HepG2 (cell line): Measurements from ENCODE around the gene ABHD17B. TPM values are rescaled to one million over a fixed set of nuclear protein-coding genes. Genes with fewer than 3 reads are reported as not detected.

ENCODE experiments used
- ATAC-seq: fragments of 200-7000 bp; cut with Tn5 transposase; 3 replicates; pipeline ENCODE4 v1.9.1; 2020; ENCODE audit warnings: mild to moderate bottlenecking, moderate library complexity
- BruUV-seq: library from RNA; stranded (reverse); fragments of 400-500 nt; replicated peaks from 2 replicates; lab custom pipeline; 2021; lab: Mats Ljungman, UMichigan
- CTCF ChIA-PET: fragments of 300-600 bp; formaldehyde crosslinking; extraction: SDS; loops from one replicate; lab custom pipeline; 2021; ENCODE audit warnings: low total read pairs, inconsistent platforms, low intra/inter-chr PET ratio; lab: Yijun Ruan, JAX
- POLR2A ChIA-PET: fragments of 350-600 bp; sonication (Branson Sonifier 250); formaldehyde crosslinking; loops from one replicate; lab custom pipeline; 2020; ENCODE audit warnings: antibody characterized with exemption, inconsistent platforms; lab: Yijun Ruan, JAX
- DNase-seq: peaks from one replicate; pipeline ENCODE4 v3.0.0-alpha.2; 2015; ENCODE audit warnings: low spot score
- FAIRE-seq: peaks from 3 replicates; lab custom pipeline; 2011; peaks lifted over from hg19 to GRCh38; lab: Jason Lieb, UNC
- H2AFZ ChIP-seq: one replicate; pipeline ENCODE4 v1.6.1; 2011; ENCODE audit warnings: low read length, inconsistent platforms
- H3K27ac ChIP-seq: fragments of 300-600 bp; 3 replicates; pipeline ENCODE4 v1.8.0; 2011; ENCODE audit warnings: mixed run types, mild to moderate bottlenecking, mixed read lengths, low read length, inconsistent platforms; ENCODE audit not compliant: insufficient read depth; ENCODE audit errors: extremely low read length
- H3K27me3 ChIP-seq, 2 experiments: fragments of 200-600 bp in 1 of 2; 2 replicates in 1 of 2; 3 replicates in 1 of 2; pipeline versions ENCODE4 v1.6.0 to v1.8.0; 2011; ENCODE audit warnings: low read length in 2 of 2, mild to moderate bottlenecking in 2 of 2, moderate library complexity in 2 of 2, inconsistent platforms in 1 of 2; ENCODE audit not compliant: insufficient read depth in 2 of 2, control insufficient read depth in 1 of 2
- H3K36me3 ChIP-seq, 2 experiments: fragments of 200-600 bp in 1 of 2; replicated peaks in 1 of 2; 2 replicates in 1 of 2; 3 replicates in 1 of 2; pipeline versions ENCODE4 v1.5.1 to v1.8.0; 2011; ENCODE audit warnings: low read length in 2 of 2, inconsistent platforms in 1 of 2; ENCODE audit not compliant: insufficient read depth in 2 of 2, control insufficient read depth in 1 of 2
- H3K4me1 ChIP-seq: 2 replicates; pipeline ENCODE4 v1.5.1; 2012; ENCODE audit warnings: low read length, inconsistent platforms; ENCODE audit not compliant: insufficient read depth
- H3K4me2 ChIP-seq: 2 replicates; pipeline ENCODE4 v1.6.0; 2011; ENCODE audit warnings: low read depth, low read length, inconsistent platforms
- H3K4me3 ChIP-seq, 3 experiments: fragments of 200-600 bp in 1 of 3; sonication (generic), shearing (Covaris generic) in 1 of 3; replicated peaks in 1 of 3; 2 replicates each; pipeline ENCODE4 v1.5.1; 2011 to 2016; ENCODE audit warnings: low read length in 3 of 3, inconsistent platforms in 2 of 3, low read depth in 2 of 3, mild to moderate bottlenecking in 2 of 3, control low read depth in 1 of 3, mixed read lengths in 1 of 3; ENCODE audit not compliant: insufficient read depth in 1 of 3
- H3K79me2 ChIP-seq: one replicate; pipeline ENCODE4 v1.6.1; 2011; ENCODE audit warnings: low read length, inconsistent platforms; ENCODE audit not compliant: insufficient read depth
- H3K9ac ChIP-seq: 2 replicates; pipeline ENCODE4 v1.6.0; 2011; ENCODE audit warnings: mild to moderate bottlenecking, low read depth, low read length, inconsistent platforms; ENCODE audit not compliant: insufficient read depth
- H3K9me3 ChIP-seq: 2 replicates; pipeline ENCODE4 v1.5.1; 2012; ENCODE audit warnings: mild to moderate bottlenecking, low read length
- H4K20me1 ChIP-seq: 2 replicates; pipeline ENCODE4 v1.6.0; 2011; ENCODE audit warnings: inconsistent platforms, mild to moderate bottlenecking, low read length, moderate library complexity; ENCODE audit not compliant: insufficient read depth
- HNRNPLL ChIP-seq: fragments of 200-400 bp; formaldehyde crosslinking; IDR thresholded peaks from 2 replicates; pipeline ENCODE4 v1.6.1; 2017; ENCODE audit warnings: mild to moderate bottlenecking, low read depth, low read length; ENCODE audit not compliant: poor library complexity, severe bottlenecking
- RFX3 ChIP-seq: IDR thresholded peaks from 2 replicates; pipeline ENCODE4 v1.6.1; 2016; ENCODE audit warnings: missing biosample characterization, missing genetic modification reagents
- SRF ChIP-seq: IDR thresholded peaks from 2 replicates; pipeline ENCODE4 v1.6.1; 2011; ENCODE audit warnings: mild to moderate bottlenecking, low read depth, low read length, moderate library complexity
- ZNF121 ChIP-seq: sonication (generic); formaldehyde crosslinking; IDR thresholded peaks from 2 replicates; pipeline ENCODE4 v1.5.0; 2020; ENCODE audit warnings: mild to moderate bottlenecking, missing genetic modification reagents
- ZNF138 ChIP-seq: sonication (generic); formaldehyde crosslinking; IDR thresholded peaks from 2 replicates; pipeline ENCODE4 v1.5.0; 2020; ENCODE audit warnings: mild to moderate bottlenecking, low read depth, missing genetic modification reagents
- ZNF703 ChIP-seq: sonication (generic); formaldehyde crosslinking; IDR thresholded peaks from 2 replicates; pipeline ENCODE4 v1.5.1; 2020; ENCODE audit warnings: missing genetic modification reagents, mild to moderate bottlenecking, moderate library complexity, borderline replicate concordance
- WGBS: methylation state at CpG from one replicate; pipeline ENCODE4 v1.1.6; 2017; ENCODE audit warnings: low lambda C conversion rate; 5-methylcytosine and 5-hydroxymethylcytosine counted together
- in situ Hi-C: cut with HindIII; loops from 2 replicates; pipeline ENCODE4 v1.10.0; 2017; ENCODE audit warnings: low pct_unique_long_range_greater_than_20kb; ENCODE audit not compliant: extremely low pct_ligation_motif_present
- intact Hi-C: fragments of 100-400 bp; cut with micrococcal nuclease; formaldehyde crosslinking; loops from one replicate; pipeline ENCODE4 v1.10.0; 2022; ENCODE audit not compliant: unreplicated experiment
- polyA plus RNA-seq, 8 experiments: library from polyadenylated mRNA; depleted of rRNA in 3 of 8; stranded (reverse) in 7 of 8; unstranded in 1 of 8; fragments of >200 nt; fragmentation: Illumina TruSeq in 4 of 8; extraction: Trizol in 4 of 8; gene quantifications; 2 replicates each; pipeline versions ENCODE4 v1.2.1 to v1.2.3, GENCODE V29; 2011 to 2016; ENCODE audit warnings: low read depth in 4 of 8, missing spikeins in 1 of 8, mixed read lengths in 1 of 8; ENCODE audit not compliant: insufficient read depth in 1 of 8
- total RNA-seq, 5 experiments: library from RNA; depleted of rRNA; stranded (reverse); fragments of >200 nt; fragmentation: Illumina TruSeq; extraction: Trizol; gene quantifications; 2 replicates each; pipeline ENCODE4 v1.2.3, GENCODE V29; 2016; ENCODE audit warnings: low read depth in 1 of 5

The ABHD17B gene
- total and polyA plus RNA-seq, 2 of the 13 experiments (the other 11 are each of a cell fraction or from before 2014, with no cell fraction given), result 11.3 to 22.0 TPM

- Histone ChIP-seq H3K27ac (no peak overlapping the region), H3K4me3 (no peak overlapping the region), H2AFZ (no peak overlapping the region), H3K4me2 (no peak overlapping the region), H4K20me1 (no peaks in the 10 kb centered on the region; the same call in 1 of the 2 replicates), H3K36me3 (no peaks in the 10 kb centered on the region), H3K4me1 (peaks cover 11% of the 10 kb centered on the region), H3K9ac (no peak overlapping the region), H3K27me3 (no peaks in the 10 kb centered on the region), H3K79me2 (no peaks in the 10 kb centered on the region), H3K9me3 (peaks cover 14% of the 10 kb centered on the region)
- POLR2A ChIA-PET, result no interaction called here
- DNase-seq, result no peak
- no peak for FAIRE-seq
- in situ Hi-C loops (no loop called here), intact Hi-C loops (no loop called here)
- BruUV-seq, result no TSS peak
- TF ChIP-seq ZNF121 (CRISPR knock-in tag), result no peak
- no peak for TF ChIP-seq SRF
- no peak for TF ChIP-seq ZNF138 (CRISPR knock-in tag)
- no peak for TF ChIP-seq HNRNPLL
- TF ChIP-seq ZNF703 (CRISPR knock-in tag), result no peak
- no peak for ATAC-seq
- CTCF ChIA-PET, result no interaction called here
Observed at GRCh38 chr9:71857159-71857558, 53.8 kb downstream of the ABHD17B start.

GRCh38 chr9:71854811-71855210, 56.2 kb downstream of the ABHD17B start:
- no peak for DNase-seq
- Histone ChIP-seq H4K20me1 (no peaks in the 10 kb centered on the region; the same call in 1 of the 2 replicates), H3K36me3 (no peaks in the 10 kb centered on the region), H3K9me3 (peaks cover 4% of the 10 kb centered on the region), H2AFZ (no peak overlapping the region), H3K4me2 (no peak overlapping the region), H3K79me2 (no peaks in the 10 kb centered on the region), H3K4me1 (peaks cover 6% of the 10 kb centered on the region; the same call in 1 of the 2 replicates), H3K27ac (no peak overlapping the region), H3K9ac (no peak overlapping the region), H3K27me3 (no peaks in the 10 kb centered on the region), H3K4me3 (no peak overlapping the region)
- 74% methylated on average over 5 of the region's 5 CpGs for WGBS
- intact Hi-C loops, result no loop called here
- FAIRE-seq, result no peak
- in situ Hi-C loops, result no loop called here
- no peak for ATAC-seq
- ChIA-PET CTCF (no interaction called here), POLR2A (no interaction called here)
- no TSS peak for BruUV-seq
- TF ChIP-seq RFX3, result no peak
